Measurements from ENCODE around the gene NET1. TPM values are rescaled to one million over a fixed set of nuclear protein-coding genes. Genes with fewer than 3 reads are reported as not detected.
A peak's percentile ranks its signal among the peaks of the same experiment; 100 is the strongest.

The NET1 gene
- total RNA-seq, 1 donor from 2014 or later: 57.7 TPM

- H3K4me3 Mint-ChIP-seq (ENCODE audit: unreplicated experiment): no peak overlapping the region
- no peak overlapping the region for H3K27ac Mint-ChIP-seq (ENCODE audit: unreplicated experiment)
- H3K36me3 Mint-ChIP-seq (ENCODE audit: low read depth, unreplicated experiment): no peaks in the 10 kb centered on the region
- no peak for DNase-seq (ENCODE audit: low spot score)
- peaks cover 7% of the 10 kb centered on the region for H3K4me1 Mint-ChIP-seq (ENCODE audit: unreplicated experiment)
- peaks cover 8% of the 10 kb centered on the region for H3K27me3 Mint-ChIP-seq (ENCODE audit: unreplicated experiment)
- no peaks in the 10 kb centered on the region for H3K9me3 Mint-ChIP-seq (ENCODE audit: unreplicated experiment)
- TF ChIP-seq CTCF (IDR thresholded peaks at IDR 0.05; ENCODE audit: unreplicated experiment): no peak
Observed at GRCh38 chr10:5491477-5491876, 79.1 kb downstream of the NET1 start.

- Mint-ChIP-seq H3K4me1 (ENCODE audit: unreplicated experiment) (peaks cover 3% of the 10 kb centered on the region), H3K4me3 (ENCODE audit: unreplicated experiment) (no peak overlapping the region), H3K36me3 (ENCODE audit: low read depth, unreplicated experiment) (no peaks in the 10 kb centered on the region), H3K27ac (ENCODE audit: unreplicated experiment) (peak overlapping the region; percentile 52), H3K27me3 (ENCODE audit: unreplicated experiment) (peaks cover 4% of the 10 kb centered on the region), H3K9me3 (ENCODE audit: unreplicated experiment) (no peaks in the 10 kb centered on the region)
- no peak for DNase-seq (ENCODE audit: low spot score)
- no peak for TF ChIP-seq CTCF (IDR thresholded peaks at IDR 0.05; ENCODE audit: unreplicated experiment)
Observed at GRCh38 chr10:5492322-5492855, 80.0 kb downstream of the NET1 start.

GRCh38 chr10:5492929-5493576 lies 80.7 kb downstream of the NET1 start:
- H3K9me3 Mint-ChIP-seq (ENCODE audit: unreplicated experiment): no peaks in the 10 kb centered on the region
- no peak overlapping the region for H3K27ac Mint-ChIP-seq (ENCODE audit: unreplicated experiment)
- DNase-seq (ENCODE audit: low spot score): no peak
- peaks cover 4% of the 10 kb centered on the region for H3K27me3 Mint-ChIP-seq (ENCODE audit: unreplicated experiment)
- no peak for TF ChIP-seq CTCF (IDR thresholded peaks at IDR 0.05; ENCODE audit: unreplicated experiment)
- no peaks in the 10 kb centered on the region for H3K36me3 Mint-ChIP-seq (ENCODE audit: low read depth, unreplicated experiment)
- H3K4me3 Mint-ChIP-seq (ENCODE audit: unreplicated experiment): no peak overlapping the region
- H3K4me1 Mint-ChIP-seq (ENCODE audit: unreplicated experiment): no peaks in the 10 kb centered on the region

- H3K4me3 Mint-ChIP-seq (ENCODE audit: unreplicated experiment): no peak overlapping the region
- no peaks in the 10 kb centered on the region for H3K36me3 Mint-ChIP-seq (ENCODE audit: low read depth, unreplicated experiment)
- no peak overlapping the region for H3K27ac Mint-ChIP-seq (ENCODE audit: unreplicated experiment)
- no peak for DNase-seq (ENCODE audit: low spot score)
- no peaks in the 10 kb centered on the region for H3K9me3 Mint-ChIP-seq (ENCODE audit: unreplicated experiment)
- H3K27me3 Mint-ChIP-seq (ENCODE audit: unreplicated experiment): peaks cover 3% of the 10 kb centered on the region
- no peaks in the 10 kb centered on the region for H3K4me1 Mint-ChIP-seq (ENCODE audit: unreplicated experiment)
- no peak for TF ChIP-seq CTCF (IDR thresholded peaks at IDR 0.05; ENCODE audit: unreplicated experiment)
Observed at GRCh38 chr10:5493691-5494090, 81.3 kb downstream of the NET1 start.

GRCh38 chr10:5494611-5495010 lies 82.3 kb downstream of the NET1 start:
- Mint-ChIP-seq H3K4me3 (ENCODE audit: unreplicated experiment) (no peak overlapping the region), H3K4me1 (ENCODE audit: unreplicated experiment) (no peaks in the 10 kb centered on the region), H3K36me3 (ENCODE audit: low read depth, unreplicated experiment) (no peaks in the 10 kb centered on the region), H3K27ac (ENCODE audit: unreplicated experiment) (no peak overlapping the region), H3K9me3 (ENCODE audit: unreplicated experiment) (no peaks in the 10 kb centered on the region), H3K27me3 (ENCODE audit: unreplicated experiment) (peaks cover 2% of the 10 kb centered on the region)
- TF ChIP-seq CTCF (IDR thresholded peaks at IDR 0.05; ENCODE audit: unreplicated experiment): no peak
- DNase-seq (ENCODE audit: low spot score): no peak

Data from endothelial cell (in vitro differentiated cells).